Smooth muscle cell of the umbilical artery (primary cell): ENCODE data around the gene ATG4B. TPM values are rescaled to one million over a fixed set of nuclear protein-coding genes. Genes with fewer than 3 reads are reported as not detected.

ENCODE experiments used
- total RNA-seq: library from RNA; depleted of rRNA; stranded (reverse); fragments of >200 nt; gene quantifications from 2 replicates; pipeline ENCODE4 v1.2.3, GENCODE V29; 2014

ATG4B gene
- total RNA-seq: 46.9 and 81.8 TPM in 2 replicates

GRCh38 chr2:241637018-241637794, at the start of gene ATG4B, which contains the start of gene THAP4:
TSS of gene ATG4B (plus strand) at chr2:241637693. CDS start at chr2:241637715, 22 bp downstream.
TSS of gene THAP4 (minus strand) at chr2:241637158. CDS start at chr2:241637017, 141 bp downstream.

GRCh38 chr2:241686650-241687425, 49.3 kb downstream of the ATG4B start, which contains the start of gene DTYMK:
TSS of gene DTYMK (minus strand) at chr2:241686815. CDS start at chr2:241686783, 32 bp downstream.

GRCh38 chr2:241701399-241702154, 64.1 kb downstream of the ATG4B start, which contains the start of gene ING5:
TSS of gene ING5 (plus strand) at chr2:241702039. CDS start at chr2:241702066, 27 bp downstream.

Other genes with a start within 250 kb of the ATG4B start
- gene STK25, start 129.1 kb upstream of the ATG4B start, total RNA-seq: 180 and 241 TPM in 2 replicates
- gene BOK, start 78.9 kb upstream of the ATG4B start, total RNA-seq: 21.7 and 35.5 TPM in 2 replicates
- gene THAP4, start 535 bp upstream of the ATG4B start, total RNA-seq: 22.3 and 36.0 TPM in 2 replicates
- 12.5 and 23.9 TPM in 2 replicates for gene DTYMK, start 49.1 kb downstream of the ATG4B start, total RNA-seq
- gene ING5, start 64.3 kb downstream of the ATG4B start, total RNA-seq: 19.9 and 24.8 TPM in 2 replicates
- 19.0 and 20.5 TPM in 2 replicates for gene D2HGDH, start 96.9 kb downstream of the ATG4B start, total RNA-seq
- gene GAL3ST2, start 139.1 kb downstream of the ATG4B start, total RNA-seq: under 0.01 and 0.74 TPM in 2 replicates
- gene NEU4, start 171.5 kb downstream of the ATG4B start, total RNA-seq: 0.18 TPM in 1 of 2 replicates, not detected in the other
- gene PDCD1, start 221.2 kb downstream of the ATG4B start, total RNA-seq: not detected in 2 replicates
- gene RTP5, start 232.0 kb downstream of the ATG4B start, total RNA-seq: not detected in 2 replicates